ENCODE results near the gene INSYN2B.

- TF ChIP-seq CTCF (optimal IDR thresholded peaks at IDR 0.05 in 1 of 3, IDR thresholded peaks at IDR 0.05 in 1 of 3, conservative IDR thresholded peaks at IDR 0.05 in 1 of 3; ENCODE audit: extremely low read depth in 1 of 3, insufficient read depth in 2 of 3, low read length in 3 of 3): no peak
- TF ChIP-seq EZH2 (IDR thresholded peaks at IDR 0.05; ENCODE audit: low read length): no peak
Measured at GRCh38 chr5:170000155-170000554, 19.9 kb upstream of the INSYN2B start.
